ENCODE results near the gene DISC1. TPM values are rescaled to one million over a fixed set of nuclear protein-coding genes. Genes with fewer than 3 reads are reported as not detected.
A peak's percentile ranks its signal among the peaks of the same experiment; 100 is the strongest.

Gene DISC1
- total RNA-seq, 1 donor from 2014 or later = 13.6 TPM

DNA sequence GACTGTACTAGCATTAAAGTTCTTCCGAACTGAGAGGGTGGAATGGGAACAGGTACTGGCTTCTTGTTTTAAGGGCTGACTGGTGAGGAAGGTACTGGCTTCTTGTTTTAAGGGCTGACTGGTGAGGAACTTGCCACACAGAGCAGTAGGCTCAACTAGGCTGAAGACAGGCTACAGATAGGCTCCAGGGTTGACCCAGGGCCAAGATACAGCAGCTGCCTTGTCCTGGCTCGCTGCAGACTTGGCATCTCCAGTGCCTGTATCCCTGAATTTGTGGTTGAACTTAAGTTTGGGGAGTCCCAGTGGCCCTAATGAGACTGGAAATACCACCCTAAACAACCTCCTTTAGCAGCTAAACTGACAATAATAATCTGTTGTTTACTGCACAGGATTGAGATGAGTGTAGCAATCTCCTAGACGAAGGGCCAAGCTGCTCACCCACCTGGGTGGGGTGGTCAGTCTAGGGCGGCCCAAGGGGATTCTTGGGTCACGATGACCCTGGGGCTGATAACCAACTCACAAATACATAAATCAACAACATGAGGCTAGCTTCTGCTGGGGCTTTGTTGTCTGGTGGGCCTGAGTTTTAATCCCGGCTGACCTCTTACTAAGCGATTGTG lies 227.1 kb downstream of the DISC1 start:
- no peak for ATAC-seq
- intact Hi-C loops (cut with DNase I) = no loop called here
- no peak overlapping the region for H3K27ac ChIP-seq
- no peak overlapping the region for H3K4me3 ChIP-seq
- no peaks in the 10 kb centered on the region for H3K4me1 ChIP-seq
- no peak for DNase-seq
- H3K36me3 ChIP-seq = no peaks in the 10 kb centered on the region
- H3K9me3 ChIP-seq = no peaks in the 10 kb centered on the region
- no peaks in the 10 kb centered on the region for H3K27me3 ChIP-seq (ENCODE audit: low read depth)
- TF ChIP-seq, protein P1, sequence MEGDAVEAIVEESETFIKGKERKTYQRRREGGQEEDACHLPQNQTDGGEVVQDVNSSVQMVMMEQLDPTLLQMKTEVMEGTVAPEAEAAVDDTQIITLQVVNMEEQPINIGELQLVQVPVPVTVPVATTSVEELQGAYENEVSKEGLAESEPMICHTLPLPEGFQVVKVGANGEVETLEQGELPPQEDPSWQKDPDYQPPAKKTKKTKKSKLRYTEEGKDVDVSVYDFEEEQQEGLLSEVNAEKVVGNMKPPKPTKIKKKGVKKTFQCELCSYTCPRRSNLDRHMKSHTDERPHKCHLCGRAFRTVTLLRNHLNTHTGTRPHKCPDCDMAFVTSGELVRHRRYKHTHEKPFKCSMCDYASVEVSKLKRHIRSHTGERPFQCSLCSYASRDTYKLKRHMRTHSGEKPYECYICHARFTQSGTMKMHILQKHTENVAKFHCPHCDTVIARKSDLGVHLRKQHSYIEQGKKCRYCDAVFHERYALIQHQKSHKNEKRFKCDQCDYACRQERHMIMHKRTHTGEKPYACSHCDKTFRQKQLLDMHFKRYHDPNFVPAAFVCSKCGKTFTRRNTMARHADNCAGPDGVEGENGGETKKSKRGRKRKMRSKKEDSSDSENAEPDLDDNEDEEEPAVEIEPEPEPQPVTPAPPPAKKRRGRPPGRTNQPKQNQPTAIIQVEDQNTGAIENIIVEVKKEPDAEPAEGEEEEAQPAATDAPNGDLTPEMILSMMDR (IDR thresholded peaks at IDR 0.05) = no peak

DNA sequence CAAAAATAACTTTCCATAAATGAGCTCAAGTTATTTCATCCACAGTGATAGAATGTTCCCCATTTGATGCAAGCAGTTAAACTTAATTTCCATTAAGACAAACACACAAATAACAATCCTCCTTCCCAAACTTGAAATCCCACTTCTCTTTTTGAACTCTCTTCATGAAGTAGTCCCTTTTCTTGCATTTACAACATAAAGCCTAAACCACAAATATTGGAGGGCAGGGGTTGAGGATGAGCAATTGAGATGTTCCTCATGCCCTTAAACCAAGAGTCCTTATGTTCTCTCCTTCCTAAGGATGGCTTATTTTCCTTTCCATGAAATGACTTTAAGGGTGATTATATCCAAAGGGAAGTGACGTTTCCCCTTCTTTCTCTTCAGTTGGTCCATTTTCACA lies 228.8 kb downstream of the DISC1 start:
- no peak overlapping the region for H3K27ac ChIP-seq
- no peaks in the 10 kb centered on the region for H3K4me1 ChIP-seq
- no peak for DNase-seq
- H3K36me3 ChIP-seq = no peaks in the 10 kb centered on the region
- no peak overlapping the region for H3K4me3 ChIP-seq
- TF ChIP-seq, protein P1 (IDR thresholded peaks at IDR 0.05) = no peak
- H3K9me3 ChIP-seq = no peaks in the 10 kb centered on the region
- intact Hi-C loops (cut with DNase I) = no loop called here
- peak in 1 of 2 donors; percentile 54 for ATAC-seq
- no peaks in the 10 kb centered on the region for H3K27me3 ChIP-seq (ENCODE audit: low read depth)

DNA sequence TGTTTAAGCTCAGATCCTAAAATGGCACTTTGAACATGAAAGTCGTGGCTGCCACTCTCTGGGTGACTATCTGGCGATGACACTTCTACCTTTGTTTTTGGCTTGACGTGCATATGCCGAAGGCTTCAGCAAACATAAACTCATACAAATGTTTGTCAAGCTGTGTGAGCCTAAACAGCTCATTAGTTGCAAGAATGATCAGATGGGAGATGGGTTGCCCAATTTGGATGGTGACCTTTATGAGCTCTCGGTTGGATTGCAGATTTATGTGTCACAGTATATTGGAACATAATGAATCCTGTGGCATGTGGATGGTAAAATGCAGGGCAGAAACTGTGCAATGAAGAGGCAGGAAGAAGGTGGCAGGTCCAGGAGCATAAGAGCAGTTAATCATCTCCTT lies 229.3 kb downstream of the DISC1 start:
- Histone ChIP-seq H3K27me3 (ENCODE audit: low read depth) (no peaks in the 10 kb centered on the region), H3K27ac (no peak overlapping the region), H3K36me3 (no peaks in the 10 kb centered on the region), H3K4me3 (no peak overlapping the region), H3K4me1 (peaks cover 4% of the 10 kb centered on the region), H3K9me3 (no peaks in the 10 kb centered on the region)
- ATAC-seq = no peak
- intact Hi-C loops (cut with DNase I) = no loop called here
- TF ChIP-seq, protein P1 (IDR thresholded peaks at IDR 0.05) = no peak
- DNase-seq = no peak

DNA sequence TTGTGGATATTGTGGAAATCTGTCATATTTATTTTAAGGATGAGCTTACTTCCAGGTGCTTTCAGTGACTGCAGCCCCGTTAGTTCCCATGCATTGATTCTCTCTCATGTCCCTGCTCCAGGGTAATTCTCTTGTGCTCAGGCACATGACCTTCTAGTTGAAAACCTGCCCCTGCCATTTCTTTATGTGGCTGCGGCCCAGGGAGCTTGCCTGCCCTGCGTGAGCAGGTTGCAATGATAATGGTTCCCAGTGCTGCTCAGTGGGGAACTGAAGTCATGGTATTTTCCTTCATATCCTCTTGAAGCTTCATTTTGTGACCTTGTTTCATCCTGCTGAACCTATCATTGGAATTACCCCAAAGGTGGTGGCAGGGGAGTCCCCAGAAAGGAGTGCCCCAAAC lies 229.8 kb downstream of the DISC1 start:
- no peak overlapping the region for H3K27ac ChIP-seq
- ATAC-seq (no peak), DNase-seq (no peak)
- no peaks in the 10 kb centered on the region for H3K36me3 ChIP-seq
- TF ChIP-seq, protein P1 (IDR thresholded peaks at IDR 0.05) = no peak
- intact Hi-C loops (cut with DNase I) = no loop called here
- H3K4me3 ChIP-seq = no peak overlapping the region
- H3K9me3 ChIP-seq = no peaks in the 10 kb centered on the region
- H3K27me3 ChIP-seq (ENCODE audit: low read depth) = no peaks in the 10 kb centered on the region
- peaks cover 6% of the 10 kb centered on the region for H3K4me1 ChIP-seq

DNA sequence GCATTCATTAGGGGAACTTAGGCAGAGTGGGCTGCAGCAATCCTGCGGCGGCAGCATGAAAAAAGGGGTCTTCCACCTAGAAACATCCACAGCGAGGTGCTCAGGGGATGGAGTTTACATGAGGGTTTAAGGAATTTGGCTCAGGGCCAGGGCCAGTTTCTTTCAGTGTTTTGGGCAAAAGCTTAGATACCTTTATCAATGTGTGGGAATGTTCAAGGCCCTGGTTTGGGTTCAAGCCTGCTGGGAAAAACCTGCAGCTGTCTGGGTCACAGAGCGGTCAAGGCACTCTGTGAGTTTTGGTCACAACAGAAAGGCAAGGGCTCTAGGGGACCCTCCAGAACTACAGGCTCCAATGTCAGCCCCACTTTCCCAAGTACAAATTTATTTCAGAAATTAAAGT lies 230.3 kb downstream of the DISC1 start:
- no peak for ATAC-seq
- Histone ChIP-seq H3K4me3 (no peak overlapping the region), H3K9me3 (no peaks in the 10 kb centered on the region), H3K27me3 (ENCODE audit: low read depth) (no peaks in the 10 kb centered on the region), H3K27ac (no peak overlapping the region), H3K4me1 (peaks cover 6% of the 10 kb centered on the region), H3K36me3 (no peaks in the 10 kb centered on the region)
- intact Hi-C loops (cut with DNase I) = no loop called here
- DNase-seq = no peak
- TF ChIP-seq, protein P1 (IDR thresholded peaks at IDR 0.05) = no peak

Measured in lower lobe of right lung (tissue), 2 donors.